ENCODE measurements around the gene PTPRN2. TPM values are rescaled to one million over a fixed set of nuclear protein-coding genes. Genes with fewer than 3 reads are reported as not detected.

Gene PTPRN2
- total and polyA plus RNA-seq, 2 experiments from 2014 or later: 0.28 TPM; not detected in 1

GRCh38 chr7:158358926-158359645 lies 228.5 kb downstream of the PTPRN2 start:
- Histone ChIP-seq H3K36me3 (no peaks in the 10 kb centered on the region), H3K4me1 (ENCODE audit: low read depth) (no peaks in the 10 kb centered on the region), H3K27ac (no peak overlapping the region), H3K4me3 (no peak overlapping the region), H3K9me3 (ENCODE audit: low read depth) (peaks cover 5% of the 10 kb centered on the region), H3K27me3 (no peaks in the 10 kb centered on the region)
- no peak for DNase-seq (ENCODE audit: low read depth in 1 of 2, low spot score in 1 of 2)
- no peak for TF ChIP-seq CTCF (IDR thresholded peaks at IDR 0.05; ENCODE audit: low read depth, low read length)

GRCh38 chr7:158357898-158358821 lies 229.5 kb downstream of the PTPRN2 start:
- Histone ChIP-seq H3K4me1 (ENCODE audit: low read depth) (no peaks in the 10 kb centered on the region), H3K9me3 (ENCODE audit: low read depth) (peaks cover 5% of the 10 kb centered on the region), H3K4me3 (no peak overlapping the region), H3K36me3 (no peaks in the 10 kb centered on the region), H3K27me3 (no peaks in the 10 kb centered on the region), H3K27ac (no peak overlapping the region)
- DNase-seq (ENCODE audit: low read depth in 1 of 2, low spot score in 1 of 2): no peak
- TF ChIP-seq CTCF (IDR thresholded peaks at IDR 0.05; ENCODE audit: low read depth, low read length): no peak

- Histone ChIP-seq H3K27me3 (peaks cover 7% of the 10 kb centered on the region), H3K9me3 (ENCODE audit: low read depth) (peaks cover 5% of the 10 kb centered on the region), H3K36me3 (no peaks in the 10 kb centered on the region), H3K27ac (no peak overlapping the region), H3K4me1 (ENCODE audit: low read depth) (no peaks in the 10 kb centered on the region), H3K4me3 (no peak overlapping the region)
- DNase-seq (ENCODE audit: low read depth in 1 of 2, low spot score in 1 of 2): no peak
- TF ChIP-seq CTCF (IDR thresholded peaks at IDR 0.05; ENCODE audit: low read depth, low read length): no peak
Measured at GRCh38 chr7:158357106-158357897, 230.3 kb downstream of the PTPRN2 start.

- no peak overlapping the region for H3K27ac ChIP-seq
- H3K4me1 ChIP-seq (ENCODE audit: low read depth): no peaks in the 10 kb centered on the region
- H3K36me3 ChIP-seq: no peaks in the 10 kb centered on the region
- no peak overlapping the region for H3K4me3 ChIP-seq
- H3K9me3 ChIP-seq (ENCODE audit: low read depth): peaks cover 5% of the 10 kb centered on the region
- no peak for DNase-seq (ENCODE audit: low read depth in 1 of 2, low spot score in 1 of 2)
- H3K27me3 ChIP-seq: peaks cover 13% of the 10 kb centered on the region
- TF ChIP-seq CTCF (IDR thresholded peaks at IDR 0.05; ENCODE audit: low read depth, low read length): no peak
Measured at GRCh38 chr7:158356454-158356853, 231.2 kb downstream of the PTPRN2 start.

- TF ChIP-seq CTCF (IDR thresholded peaks at IDR 0.05; ENCODE audit: low read depth, low read length): no peak
- no peak overlapping the region for H3K27ac ChIP-seq
- peaks cover 5% of the 10 kb centered on the region for H3K9me3 ChIP-seq (ENCODE audit: low read depth)
- no peaks in the 10 kb centered on the region for H3K4me1 ChIP-seq (ENCODE audit: low read depth)
- no peak overlapping the region for H3K4me3 ChIP-seq
- no peaks in the 10 kb centered on the region for H3K36me3 ChIP-seq
- peaks cover 22% of the 10 kb centered on the region for H3K27me3 ChIP-seq
- no peak for DNase-seq (ENCODE audit: low read depth in 1 of 2, low spot score in 1 of 2)
Measured at GRCh38 chr7:158355456-158356065, 232.1 kb downstream of the PTPRN2 start.

Measured in cardiac muscle cell (in vitro differentiated cells and primary cell).